ENCODE results near the gene MSH6.

MSH6 gene

GRCh38 chr2:47783486-47784351, 774 bp downstream of the MSH6 start:
- DNase-seq (ENCODE audit: low read depth in 2 of 2): peak; percentile 31 to 64

- no peak for DNase-seq (ENCODE audit: low read depth in 2 of 2)
These were observed 1.5 kb downstream of the MSH6 start for GRCh38 chr2:47784352-47784851.

GRCh38 chr2:47785986-47786385, 3.0 kb downstream of the MSH6 start:
- no peak for DNase-seq (ENCODE audit: low read depth in 2 of 2)

- no peak for DNase-seq (ENCODE audit: low read depth in 2 of 2)
These were observed 13.2 kb downstream of the MSH6 start for GRCh38 chr2:47796090-47796697.

- DNase-seq (ENCODE audit: low read depth in 2 of 2): no peak
These were observed 15.7 kb downstream of the MSH6 start for GRCh38 chr2:47798631-47799030.

- DNase-seq (ENCODE audit: low read depth in 2 of 2): no peak
These were observed 16.2 kb downstream of the MSH6 start for GRCh38 chr2:47799031-47799609.

GRCh38 chr2:47801118-47801517, 18.2 kb downstream of the MSH6 start:
- DNase-seq (ENCODE audit: low read depth in 2 of 2): no peak

- DNase-seq (ENCODE audit: low read depth in 2 of 2): no peak
These were observed 20.4 kb downstream of the MSH6 start for GRCh38 chr2:47803363-47803762.

- DNase-seq (ENCODE audit: low read depth in 2 of 2): no peak
These were observed 20.8 kb downstream of the MSH6 start for GRCh38 chr2:47803770-47804169.

GRCh38 chr2:47805850-47806249, 22.9 kb downstream of the MSH6 start:
- no peak for DNase-seq (ENCODE audit: low read depth in 2 of 2)

- no peak for DNase-seq (ENCODE audit: low read depth in 2 of 2)
These were observed 25.7 kb downstream of the MSH6 start for GRCh38 chr2:47808614-47809013.

GRCh38 chr2:47809903-47810302, 27.0 kb downstream of the MSH6 start:
- no peak for DNase-seq (ENCODE audit: low read depth in 2 of 2)

GRCh38 chr2:47810850-47811249, 27.9 kb downstream of the MSH6 start:
- DNase-seq (ENCODE audit: low read depth in 2 of 2): no peak

GRCh38 chr2:47811668-47812067, 28.7 kb downstream of the MSH6 start:
- DNase-seq (ENCODE audit: low read depth in 2 of 2): no peak

- DNase-seq (ENCODE audit: low read depth in 2 of 2): no peak
These were observed 32.8 kb downstream of the MSH6 start for GRCh38 chr2:47815764-47816163.

- DNase-seq (ENCODE audit: low read depth in 2 of 2): no peak
These were observed 35.8 kb downstream of the MSH6 start for GRCh38 chr2:47818777-47819176.

GRCh38 chr2:47819834-47820233, 36.9 kb downstream of the MSH6 start:
- DNase-seq (ENCODE audit: low read depth in 2 of 2): no peak

GRCh38 chr2:47822518-47822917, 39.6 kb downstream of the MSH6 start:
- DNase-seq (ENCODE audit: low read depth in 2 of 2): no peak

GRCh38 chr2:47833516-47833968, 50.6 kb downstream of the MSH6 start:
- DNase-seq (ENCODE audit: low read depth in 2 of 2): no peak

GRCh38 chr2:47838249-47838648, 55.3 kb downstream of the MSH6 start:
- DNase-seq (ENCODE audit: low read depth in 2 of 2): no peak

- DNase-seq (ENCODE audit: low read depth in 2 of 2): no peak
These were observed 55.7 kb downstream of the MSH6 start for GRCh38 chr2:47838686-47839085.

GRCh38 chr2:47842846-47843245, 59.9 kb downstream of the MSH6 start:
- no peak for DNase-seq (ENCODE audit: low read depth in 2 of 2)

- DNase-seq (ENCODE audit: low read depth in 2 of 2): no peak
These were observed 60.5 kb downstream of the MSH6 start for GRCh38 chr2:47843407-47843806.

Data from stimulated activated CD4-positive, alpha-beta T cell treated with anti-CD3 and anti-CD28 coated beads, Interleukin-12 subunit alpha, Interleukin-12 subunit beta, amount 100 ng/mL, for 24 hours (primary cell).